GM21515 (cell line): ENCODE measurements around the gene MT1A.
A peak's percentile ranks its signal among the peaks of the same experiment; 100 is the strongest.

Experiments used
- ATAC-seq: cut with Tn5 transposase; IDR thresholded peaks from one replicate; pipeline ENCODE4 v1.9.1; 2021; ENCODE audit not compliant: unreplicated experiment

MT1A gene

GRCh38 chr16:56675685-56676210, 37.3 kb downstream of the MT1A start:
- ATAC-seq, result no peak

GRCh38 chr16:56677474-56677873, 39.0 kb downstream of the MT1A start:
- no peak for ATAC-seq

GRCh38 chr16:56679078-56679730, 40.7 kb downstream of the MT1A start:
- ATAC-seq, result no peak

DNA sequence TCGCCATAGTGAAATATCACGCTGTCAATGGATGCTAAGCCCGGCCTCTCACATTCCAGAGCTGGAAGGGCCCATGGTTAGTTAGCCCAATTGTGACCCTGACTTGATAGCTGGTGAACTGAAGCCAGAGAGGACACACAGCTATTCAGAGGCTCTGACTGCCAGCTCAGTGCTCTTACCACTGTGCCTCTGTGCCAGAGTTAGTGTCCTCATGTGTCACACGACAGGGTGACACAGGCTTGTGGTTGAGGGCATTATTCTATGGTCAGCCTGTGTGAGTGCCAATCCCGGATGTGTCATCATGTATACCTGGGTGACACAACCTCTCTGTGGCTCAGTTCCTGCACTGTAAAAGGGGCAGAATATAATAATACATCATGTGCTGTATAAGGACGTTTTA, 41.4 kb downstream of the MT1A start:
- no peak for ATAC-seq

GRCh38 chr16:56681939-56682702, 43.7 kb downstream of the MT1A start, which contains the start of gene MT1X:
Gene MT1X, plus strand, starts transcription at chr16:56682470. Its CDS starts 71 bp downstream, at chr16:56682541.
- peak; percentile 96 for ATAC-seq

DNA sequence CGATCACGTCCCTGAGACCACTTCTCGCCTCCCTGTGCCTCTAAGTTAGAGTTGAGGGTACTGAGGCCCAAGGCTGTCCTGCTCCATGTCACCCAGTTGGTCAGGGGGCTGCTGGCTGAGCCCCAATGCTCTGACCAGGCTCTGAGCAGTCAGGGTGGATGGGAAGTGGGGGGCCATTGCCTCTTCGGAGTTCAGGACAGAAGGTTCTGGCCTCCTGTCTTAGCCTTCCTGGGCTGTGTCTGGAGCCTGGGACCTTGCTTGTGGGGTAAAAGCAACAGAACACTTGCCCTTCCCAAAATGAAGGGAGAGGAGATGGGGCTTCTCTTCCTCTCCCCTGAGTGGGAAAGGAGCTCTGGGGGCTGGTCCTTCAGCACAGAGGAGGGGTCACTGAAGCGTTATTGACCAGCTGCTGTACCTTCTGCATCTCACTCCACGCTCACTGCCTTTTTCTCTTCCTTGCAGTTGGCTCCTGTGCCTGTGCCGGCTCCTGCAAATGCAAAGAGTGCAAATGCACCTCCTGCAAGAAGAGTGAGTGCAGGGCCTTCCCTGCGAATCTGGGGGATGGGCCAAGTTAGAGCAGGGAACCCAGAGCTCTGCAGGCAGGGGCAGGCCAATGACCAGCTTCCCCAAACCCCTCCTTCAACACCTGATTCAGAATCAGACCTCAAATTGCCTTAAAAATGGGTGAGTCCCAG, 44.4 kb downstream of the MT1A start:
- peak; percentile 8 for ATAC-seq

GRCh38 chr16:56683424-56684172, 45.1 kb downstream of the MT1A start:
- ATAC-seq, result no peak

DNA sequence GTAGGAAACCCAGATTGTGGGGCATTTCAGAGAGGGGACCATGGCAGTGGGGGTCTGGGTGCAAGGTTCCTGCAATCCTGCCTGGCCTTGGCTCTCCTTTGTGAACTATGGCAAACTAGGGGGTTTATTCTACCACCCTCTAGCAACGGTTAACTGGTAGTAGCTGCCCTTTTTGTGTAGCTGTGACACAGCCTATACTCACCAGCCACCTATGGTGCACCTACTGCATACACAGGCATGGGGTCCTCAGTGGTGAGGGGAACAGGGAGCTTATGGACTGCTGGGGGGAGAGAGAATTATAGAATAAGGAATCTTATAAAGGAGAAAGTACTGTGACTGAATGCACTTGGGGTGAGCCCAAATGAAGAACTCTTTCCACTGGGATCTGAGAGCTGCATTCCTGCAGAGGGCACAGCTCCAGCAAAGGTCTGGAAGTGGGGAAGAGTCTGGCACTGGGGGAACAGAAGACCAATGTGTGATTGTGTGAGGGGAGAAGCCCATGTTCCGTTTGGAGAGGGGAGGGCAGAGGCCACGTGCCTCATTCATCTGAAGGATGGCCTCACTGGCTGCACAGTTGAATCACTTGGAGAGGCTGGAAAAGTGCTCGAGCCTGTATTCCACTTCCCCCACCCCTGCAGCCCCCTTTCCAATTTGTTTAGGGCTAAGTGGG, 45.9 kb downstream of the MT1A start:
- ATAC-seq, result no peak

GRCh38 chr16:56684926-56685590, 46.6 kb downstream of the MT1A start:
- no peak for ATAC-seq

DNA sequence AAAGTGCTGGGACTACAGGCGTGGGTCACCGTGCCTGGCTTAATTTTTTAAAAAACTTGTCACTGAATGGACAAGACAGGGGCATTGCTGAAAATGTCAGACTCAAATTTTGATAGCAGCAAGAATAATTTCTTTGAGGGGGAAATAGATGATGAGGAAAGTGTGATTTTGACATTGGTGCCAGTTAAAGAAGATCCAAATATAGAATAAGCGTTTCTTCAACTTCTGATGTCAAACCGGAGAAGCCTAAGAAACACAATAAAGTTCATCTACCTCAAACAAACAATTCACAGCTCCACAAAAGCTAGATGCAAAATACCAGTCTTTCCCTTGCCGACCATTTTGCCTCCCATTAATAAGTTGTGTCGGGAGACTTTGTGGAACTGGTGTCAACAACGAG, 48.3 kb downstream of the MT1A start:
- ATAC-seq, result no peak

DNA sequence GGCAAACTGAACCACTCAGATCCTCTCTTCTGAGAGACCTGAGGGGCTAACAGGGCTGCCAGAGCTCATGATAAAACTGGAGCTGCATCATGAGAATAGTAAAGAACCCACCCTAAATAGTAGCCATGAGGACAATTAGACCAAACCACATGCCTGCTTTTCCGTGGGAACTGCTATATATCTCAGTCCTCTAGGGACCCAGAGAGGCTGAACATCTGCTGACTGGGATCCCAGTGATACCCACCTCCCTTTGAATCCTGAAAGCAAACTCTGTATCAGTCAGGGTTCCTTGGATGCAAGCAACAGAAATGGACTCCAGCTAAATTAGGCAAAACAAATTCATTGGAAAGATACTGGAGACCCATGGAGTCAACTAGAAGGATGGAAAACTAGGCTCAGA, 50.3 kb downstream of the MT1A start:
- no peak for ATAC-seq

DNA sequence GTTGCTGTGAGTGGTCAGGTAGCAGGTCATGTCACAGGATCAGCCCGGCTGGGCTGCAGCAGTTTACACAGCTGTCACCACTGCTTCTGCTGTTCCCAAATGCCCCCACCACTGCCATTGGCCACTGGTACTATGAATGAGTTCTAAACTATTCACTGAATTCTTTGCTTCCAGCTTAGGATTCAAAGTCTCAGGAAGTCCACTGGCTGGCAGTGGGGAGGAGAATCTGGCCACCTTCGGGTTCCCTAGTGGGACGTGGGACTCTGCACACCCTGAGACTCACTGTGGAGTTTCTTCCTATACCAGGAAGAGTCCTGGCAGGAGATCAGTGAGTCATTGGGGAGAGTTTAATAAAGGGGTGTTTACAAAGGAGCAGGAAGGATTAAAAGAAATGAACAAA, 50.7 kb downstream of the MT1A start:
- ATAC-seq, result no peak
